Measurements from ENCODE around the gene TMEM109. TPM values are rescaled to one million over a fixed set of nuclear protein-coding genes. Genes with fewer than 3 reads are reported as not detected.

Gene TMEM109
- polyA plus RNA-seq, 4 donors: 88.8 to 116 (median 91.3) TPM

- no peak for DNase-seq (ENCODE audit: low read depth in 4 of 4, low spot score in 3 of 4)
These were observed 35.5 kb upstream of the TMEM109 start for GRCh38 chr11:60878245-60879101.

- no peak for DNase-seq (ENCODE audit: low read depth in 4 of 4, low spot score in 3 of 4)
These were observed 34.9 kb upstream of the TMEM109 start for GRCh38 chr11:60879104-60879503.

GRCh38 chr11:60879971-60880588 is 33.9 kb upstream of the TMEM109 start:
- no peak for DNase-seq (ENCODE audit: low read depth in 4 of 4, low spot score in 3 of 4)

GRCh38 chr11:60880643-60881282 is 33.2 kb upstream of the TMEM109 start:
- no peak for DNase-seq (ENCODE audit: low read depth in 4 of 4, low spot score in 3 of 4)

- DNase-seq (ENCODE audit: low read depth in 4 of 4, low spot score in 3 of 4): no peak
These were observed 26.4 kb upstream of the TMEM109 start for GRCh38 chr11:60887556-60887955.

- no peak for DNase-seq (ENCODE audit: low read depth in 4 of 4, low spot score in 3 of 4)
These were observed 24.1 kb upstream of the TMEM109 start for GRCh38 chr11:60889869-60890311.

- DNase-seq (ENCODE audit: low read depth in 4 of 4, low spot score in 3 of 4): no peak
These were observed 23.3 kb upstream of the TMEM109 start for GRCh38 chr11:60890696-60891095.

GRCh38 chr11:60891103-60891741 is 22.7 kb upstream of the TMEM109 start:
- DNase-seq (ENCODE audit: low read depth in 4 of 4, low spot score in 3 of 4): no peak

- DNase-seq (ENCODE audit: low read depth in 4 of 4, low spot score in 3 of 4): no peak
These were observed 18.3 kb upstream of the TMEM109 start for GRCh38 chr11:60895687-60896086.

GRCh38 chr11:60897496-60897895 is 16.5 kb upstream of the TMEM109 start:
- DNase-seq (ENCODE audit: low read depth in 4 of 4, low spot score in 3 of 4): no peak

GRCh38 chr11:60899046-60899936 is 14.7 kb upstream of the TMEM109 start:
- DNase-seq (ENCODE audit: low read depth in 4 of 4, low spot score in 3 of 4): no peak

- no peak for DNase-seq (ENCODE audit: low read depth in 4 of 4, low spot score in 3 of 4)
These were observed 14.0 kb upstream of the TMEM109 start for GRCh38 chr11:60899977-60900376.

GRCh38 chr11:60900673-60901404 is 13.1 kb upstream of the TMEM109 start:
- DNase-seq (ENCODE audit: low read depth in 4 of 4, low spot score in 3 of 4): no peak

GRCh38 chr11:60902625-60903024 is 11.3 kb upstream of the TMEM109 start:
- DNase-seq (ENCODE audit: low read depth in 4 of 4, low spot score in 3 of 4): no peak

- DNase-seq (ENCODE audit: low read depth in 4 of 4, low spot score in 3 of 4): no peak
These were observed 8.9 kb upstream of the TMEM109 start for GRCh38 chr11:60905047-60905446.

- DNase-seq (ENCODE audit: low read depth in 4 of 4, low spot score in 3 of 4): no peak
These were observed 8.3 kb upstream of the TMEM109 start for GRCh38 chr11:60905551-60906113.

- peak; percentile 90 to 97 (median 96) for DNase-seq (ENCODE audit: low read depth in 4 of 4, low spot score in 3 of 4)
These were observed 7.6 kb upstream of the TMEM109 start, which contains the start of gene PRPF19 for GRCh38 chr11:60906132-60906972. PRPF19 (minus strand) TSS chr11:60906585; CDS start chr11:60906382, 203 bp downstream.

GRCh38 chr11:60908803-60909202 is 5.2 kb upstream of the TMEM109 start:
- no peak for DNase-seq (ENCODE audit: low read depth in 4 of 4, low spot score in 3 of 4)
